Activated naive CD8-positive, alpha-beta T cell treated with anti-CD3 and anti-CD28 coated beads, Interleukin-2, amount 10 ng/mL, durations not matched to agents 7 days and 5 days (primary cell): ENCODE results near the gene SLC29A2. TPM values are rescaled to one million over a fixed set of nuclear protein-coding genes. Genes with fewer than 3 reads are reported as not detected.

Experiments used
- ATAC-seq: fragments of 150-1000 bp; cut with Tn5 transposase; one replicate; pipeline ENCODE4 v1.10.0; 2021; ENCODE audit warnings: low read depth, moderate library complexity
- POLR2A ChIA-PET: fragments of 350-600 bp; sonication (Branson Sonifier 250); formaldehyde crosslinking; loops from one replicate; lab custom pipeline; 2021; ENCODE audit warnings: antibody characterized with exemption; lab: Charles Lee
- DNase-seq: peaks from one replicate; pipeline ENCODE4 v3.0.0; 2021
- H3K27ac Mint-ChIP-seq: one replicate; pipeline ENCODE4 v1.8.0; 2022; ENCODE audit warnings: mild to moderate bottlenecking, mixed read lengths
- H3K27me3 Mint-ChIP-seq: one replicate; pipeline ENCODE4 v1.8.0; 2022; ENCODE audit warnings: mild to moderate bottlenecking, moderate library complexity, mixed read lengths
- H3K36me3 Mint-ChIP-seq: one replicate; pipeline ENCODE4 v1.8.0; 2021; ENCODE audit warnings: mild to moderate bottlenecking, mixed read lengths
- H3K4me1 Mint-ChIP-seq: one replicate; pipeline ENCODE4 v1.8.0; 2021; ENCODE audit warnings: mixed read lengths
- H3K4me3 Mint-ChIP-seq: one replicate; pipeline ENCODE4 v1.8.0; 2022; ENCODE audit warnings: mild to moderate bottlenecking, moderate library complexity, mixed read lengths
- H3K9me3 Mint-ChIP-seq: one replicate; pipeline ENCODE4 v1.8.0; 2021; ENCODE audit warnings: mixed read lengths
- total RNA-seq, 2 experiments: library from RNA; stranded (reverse); gene quantifications; one replicate each; pipeline ENCODE4 v1.2.3, GENCODE V29; 2021

SLC29A2 gene
- 10 to 100 TPM; 11.2 to 12.1 TPM for total RNA-seq

- Mint-ChIP-seq H3K27me3 (peaks cover 5% of the 10 kb centered on the region), H3K4me1 (peaks cover 14% of the 10 kb centered on the region), H3K36me3 (peaks cover 2% of the 10 kb centered on the region), H3K4me3 (peak within 1 kb of the TSS; percentile 86), H3K9me3 (no peaks in the 10 kb centered on the region), H3K27ac (peak within 1 kb of the TSS; percentile 96)
- DNase-seq (peak; percentile 89), ATAC-seq (peak; percentile 87)
- POLR2A ChIA-PET: interaction anchor here (0.6 to 2.4 kb wide), 18 partner anchors 8 to 732 kb away, joined by 3 to 34 read pairs (median 5); partner anchors contain the start of genes B4GAT1, BRMS1, CD248 and DPP3
Observed at GRCh38 chr11:66371627-66372415, at the start of gene SLC29A2. Gene SLC29A2, minus strand, starts transcription at chr11:66371760. Its CDS starts 169 bp downstream, at chr11:66371591.

- H3K4me1 Mint-ChIP-seq: peaks cover 12% of the 10 kb centered on the region
- ATAC-seq: no peak
Observed at GRCh38 chr11:66420671-66421476, 49.3 kb upstream of the SLC29A2 start, which contains the start of gene NPAS4. Gene NPAS4, plus strand, starts transcription at chr11:66421035. Its CDS starts 145 bp downstream, at chr11:66421180.

GRCh38 chr11:66419825-66420224, 48.3 kb upstream of the SLC29A2 start:
- H3K4me3 Mint-ChIP-seq: no peak overlapping the region
- H3K9me3 Mint-ChIP-seq: no peaks in the 10 kb centered on the region
- ATAC-seq: no peak
- H3K36me3 Mint-ChIP-seq: no peaks in the 10 kb centered on the region
- no peak for DNase-seq
- POLR2A ChIA-PET: interaction anchor here (2.9 kb wide), 1 partner anchor 11 kb away, joined by 10 read pairs; no protein-coding TSS in a partner anchor
- peaks cover 12% of the 10 kb centered on the region for H3K4me1 Mint-ChIP-seq
- H3K27ac Mint-ChIP-seq: no peak overlapping the region
- peaks cover 45% of the 10 kb centered on the region for H3K27me3 Mint-ChIP-seq

More at GRCh38 chr11:66420671-66421476, 49.3 kb upstream of the SLC29A2 start, which contains the start of gene NPAS4:
- Mint-ChIP-seq H3K4me3 (no peak within 1 kb of the TSS), H3K36me3 (no peaks in the 10 kb centered on the region), H3K9me3 (no peaks in the 10 kb centered on the region), H3K27me3 (peaks cover 34% of the 10 kb centered on the region), H3K27ac (no peak within 1 kb of the TSS)
- DNase-seq: no peak
- POLR2A ChIA-PET: interaction anchor here (0.6 to 2.9 kb wide), 10 partner anchors 10 to 257 kb away, joined by 3 to 10 read pairs (median 6); partner anchors contain the start of genes CD248, DPP3, MRPL11 and PELI3

- H3K9me3 Mint-ChIP-seq: no peaks in the 10 kb centered on the region
- DNase-seq (no peak), ATAC-seq (no peak)
- H3K4me3 Mint-ChIP-seq: no peak overlapping the region
- peaks cover 12% of the 10 kb centered on the region for H3K4me1 Mint-ChIP-seq
- H3K27ac Mint-ChIP-seq: no peak overlapping the region
- POLR2A ChIA-PET: no interaction called here
- peaks cover 48% of the 10 kb centered on the region for H3K27me3 Mint-ChIP-seq
- H3K36me3 Mint-ChIP-seq: no peaks in the 10 kb centered on the region
Observed at GRCh38 chr11:66418986-66419308, 47.4 kb upstream of the SLC29A2 start.

GRCh38 chr11:66418168-66418985, 46.8 kb upstream of the SLC29A2 start:
- Mint-ChIP-seq H3K27me3 (peaks cover 48% of the 10 kb centered on the region), H3K4me1 (peaks cover 12% of the 10 kb centered on the region), H3K27ac (no peak overlapping the region), H3K36me3 (no peaks in the 10 kb centered on the region), H3K9me3 (no peaks in the 10 kb centered on the region), H3K4me3 (no peak overlapping the region)
- ATAC-seq (peak; percentile 61), DNase-seq (peak; percentile 78)
- POLR2A ChIA-PET: interaction anchor here (0.7 to 0.8 kb wide), 2 partner anchors 48 to 62 kb away, joined by 3 to 4 read pairs; partner anchors contain the start of genes DPP3 and PELI3

- Mint-ChIP-seq H3K4me3 (no peak overlapping the region), H3K4me1 (peaks cover 12% of the 10 kb centered on the region), H3K9me3 (no peaks in the 10 kb centered on the region), H3K27ac (no peak overlapping the region), H3K36me3 (no peaks in the 10 kb centered on the region), H3K27me3 (peaks cover 51% of the 10 kb centered on the region)
- no peak for DNase-seq
- ATAC-seq: no peak
- POLR2A ChIA-PET: no interaction called here
Observed at GRCh38 chr11:66417000-66417399, 45.4 kb upstream of the SLC29A2 start.

- DNase-seq (no peak), ATAC-seq (no peak)
- no peaks in the 10 kb centered on the region for H3K36me3 Mint-ChIP-seq
- POLR2A ChIA-PET: no interaction called here
- H3K9me3 Mint-ChIP-seq: no peaks in the 10 kb centered on the region
- H3K27me3 Mint-ChIP-seq: peaks cover 46% of the 10 kb centered on the region
- no peak overlapping the region for H3K27ac Mint-ChIP-seq
- peaks cover 12% of the 10 kb centered on the region for H3K4me1 Mint-ChIP-seq
- no peak overlapping the region for H3K4me3 Mint-ChIP-seq
Observed at GRCh38 chr11:66415423-66415822, 43.9 kb upstream of the SLC29A2 start.

GRCh38 chr11:66414120-66414934, 42.8 kb upstream of the SLC29A2 start:
- Mint-ChIP-seq H3K36me3 (no peaks in the 10 kb centered on the region), H3K27ac (no peak overlapping the region), H3K4me1 (peaks cover 12% of the 10 kb centered on the region), H3K27me3 (peaks cover 39% of the 10 kb centered on the region), H3K9me3 (no peaks in the 10 kb centered on the region), H3K4me3 (no peak overlapping the region)
- POLR2A ChIA-PET: no interaction called here
- DNase-seq: no peak
- ATAC-seq: no peak

GRCh38 chr11:66413167-66413566, 41.6 kb upstream of the SLC29A2 start:
- ATAC-seq: no peak
- H3K27ac Mint-ChIP-seq: no peak overlapping the region
- H3K36me3 Mint-ChIP-seq: no peaks in the 10 kb centered on the region
- no peak overlapping the region for H3K4me3 Mint-ChIP-seq
- H3K9me3 Mint-ChIP-seq: no peaks in the 10 kb centered on the region
- H3K27me3 Mint-ChIP-seq: peaks cover 30% of the 10 kb centered on the region
- no peak for DNase-seq
- peaks cover 9% of the 10 kb centered on the region for H3K4me1 Mint-ChIP-seq
- POLR2A ChIA-PET: no interaction called here

GRCh38 chr11:66412110-66412509, 40.5 kb upstream of the SLC29A2 start:
- POLR2A ChIA-PET: interaction anchor here (2.4 kb wide), 1 partner anchor 10 kb away, joined by 7 read pairs; no protein-coding TSS in a partner anchor
- H3K9me3 Mint-ChIP-seq: no peaks in the 10 kb centered on the region
- peaks cover 3% of the 10 kb centered on the region for H3K4me1 Mint-ChIP-seq
- H3K4me3 Mint-ChIP-seq: no peak overlapping the region
- ATAC-seq (no peak), DNase-seq (no peak)
- peaks cover 23% of the 10 kb centered on the region for H3K27me3 Mint-ChIP-seq
- no peak overlapping the region for H3K27ac Mint-ChIP-seq
- no peaks in the 10 kb centered on the region for H3K36me3 Mint-ChIP-seq

GRCh38 chr11:66411323-66411722, 39.8 kb upstream of the SLC29A2 start:
- ATAC-seq: no peak

GRCh38 chr11:66410191-66410590, 38.6 kb upstream of the SLC29A2 start:
- no peaks in the 10 kb centered on the region for H3K36me3 Mint-ChIP-seq
- no peak overlapping the region for H3K27ac Mint-ChIP-seq
- ATAC-seq: no peak
- POLR2A ChIA-PET: interaction anchor here (0.5 to 2.4 kb wide), 2 partner anchors 11 to 699 kb away, joined by 5 to 7 read pairs; no protein-coding TSS in a partner anchor
- no peak overlapping the region for H3K4me3 Mint-ChIP-seq
- DNase-seq: no peak
- no peaks in the 10 kb centered on the region for H3K9me3 Mint-ChIP-seq
- peaks cover 15% of the 10 kb centered on the region for H3K27me3 Mint-ChIP-seq
- peaks cover 3% of the 10 kb centered on the region for H3K4me1 Mint-ChIP-seq

More at GRCh38 chr11:66411323-66411722, 39.8 kb upstream of the SLC29A2 start:
- H3K9me3 Mint-ChIP-seq: no peaks in the 10 kb centered on the region
- H3K4me1 Mint-ChIP-seq: peaks cover 3% of the 10 kb centered on the region
- POLR2A ChIA-PET: interaction anchor here (2.4 kb wide), 1 partner anchor 10 kb away, joined by 7 read pairs; no protein-coding TSS in a partner anchor
- no peak overlapping the region for H3K4me3 Mint-ChIP-seq
- peaks cover 19% of the 10 kb centered on the region for H3K27me3 Mint-ChIP-seq
- DNase-seq: no peak
- no peak overlapping the region for H3K27ac Mint-ChIP-seq
- no peaks in the 10 kb centered on the region for H3K36me3 Mint-ChIP-seq
